ENCODE measurements around the gene CCDC187. TPM values are rescaled to one million over a fixed set of nuclear protein-coding genes. Genes with fewer than 3 reads are reported as not detected.

Gene CCDC187
- total RNA-seq, 1 experiment from 2014 or later = 0.04 TPM

- H3K36me3 Mint-ChIP-seq = no peaks in the 10 kb centered on the region
- peaks cover 3% of the 10 kb centered on the region for H3K4me1 Mint-ChIP-seq
- no peak for ATAC-seq
- no peak for DNase-seq (ENCODE audit: low spot score)
- no peaks in the 10 kb centered on the region for H3K27me3 Mint-ChIP-seq (ENCODE audit: low read depth)
- CTCF ChIA-PET = interaction anchor here (1.4 kb wide), 1 partner anchor 20 kb away, joined by 3 read pairs; no protein-coding TSS in a partner anchor
- TF ChIP-seq CTCF (IDR thresholded peaks at IDR 0.05) (no peak), GTF2I (CRISPR knock-in tag; conservative IDR thresholded peaks at IDR 0.05) (no peak), CREM (CRISPR knock-in tag; IDR thresholded peaks at IDR 0.05) (no peak), ATF3 (CRISPR knock-in tag; conservative IDR thresholded peaks at IDR 0.05) (no peak), ETV6 (CRISPR knock-in tag; IDR thresholded peaks at IDR 0.05) (no peak), SMAD4 (CRISPR knock-in tag; IDR thresholded peaks at IDR 0.05) (no peak), ZNF416 (CRISPR knock-in tag; IDR thresholded peaks at IDR 0.05) (no peak), NR1H2 (CRISPR knock-in tag; IDR thresholded peaks at IDR 0.05) (no peak), OVOL2 (CRISPR knock-in tag; IDR thresholded peaks at IDR 0.05; ENCODE audit: borderline replicate concordance) (no peak), JAZF1 (CRISPR knock-in tag; IDR thresholded peaks at IDR 0.05) (no peak), HMGXB4 (CRISPR knock-in tag; IDR thresholded peaks at IDR 0.05) (no peak), NFE2L1 (CRISPR knock-in tag; IDR thresholded peaks at IDR 0.05) (no peak), FOXJ3 (CRISPR knock-in tag; IDR thresholded peaks at IDR 0.05; ENCODE audit: borderline replicate concordance) (no peak), ERG (CRISPR knock-in tag; IDR thresholded peaks at IDR 0.05) (no peak), ZNF232 (CRISPR knock-in tag; IDR thresholded peaks at IDR 0.05) (no peak), ZNF425 (CRISPR knock-in tag; conservative IDR thresholded peaks at IDR 0.05) (no peak), ATF1 (CRISPR knock-in tag; IDR thresholded peaks at IDR 0.05) (no peak)
- TF ChIP-seq, protein P1, sequence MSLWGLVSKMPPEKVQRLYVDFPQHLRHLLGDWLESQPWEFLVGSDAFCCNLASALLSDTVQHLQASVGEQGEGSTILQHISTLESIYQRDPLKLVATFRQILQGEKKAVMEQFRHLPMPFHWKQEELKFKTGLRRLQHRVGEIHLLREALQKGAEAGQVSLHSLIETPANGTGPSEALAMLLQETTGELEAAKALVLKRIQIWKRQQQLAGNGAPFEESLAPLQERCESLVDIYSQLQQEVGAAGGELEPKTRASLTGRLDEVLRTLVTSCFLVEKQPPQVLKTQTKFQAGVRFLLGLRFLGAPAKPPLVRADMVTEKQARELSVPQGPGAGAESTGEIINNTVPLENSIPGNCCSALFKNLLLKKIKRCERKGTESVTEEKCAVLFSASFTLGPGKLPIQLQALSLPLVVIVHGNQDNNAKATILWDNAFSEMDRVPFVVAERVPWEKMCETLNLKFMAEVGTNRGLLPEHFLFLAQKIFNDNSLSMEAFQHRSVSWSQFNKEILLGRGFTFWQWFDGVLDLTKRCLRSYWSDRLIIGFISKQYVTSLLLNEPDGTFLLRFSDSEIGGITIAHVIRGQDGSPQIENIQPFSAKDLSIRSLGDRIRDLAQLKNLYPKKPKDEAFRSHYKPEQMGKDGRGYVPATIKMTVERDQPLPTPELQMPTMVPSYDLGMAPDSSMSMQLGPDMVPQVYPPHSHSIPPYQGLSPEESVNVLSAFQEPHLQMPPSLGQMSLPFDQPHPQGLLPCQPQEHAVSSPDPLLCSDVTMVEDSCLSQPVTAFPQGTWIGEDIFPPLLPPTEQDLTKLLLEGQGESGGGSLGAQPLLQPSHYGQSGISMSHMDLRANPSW (CRISPR knock-in tag; conservative IDR thresholded peaks at IDR 0.05; ENCODE audit: low read depth) = no peak
- TF ChIP-seq, protein P2, sequence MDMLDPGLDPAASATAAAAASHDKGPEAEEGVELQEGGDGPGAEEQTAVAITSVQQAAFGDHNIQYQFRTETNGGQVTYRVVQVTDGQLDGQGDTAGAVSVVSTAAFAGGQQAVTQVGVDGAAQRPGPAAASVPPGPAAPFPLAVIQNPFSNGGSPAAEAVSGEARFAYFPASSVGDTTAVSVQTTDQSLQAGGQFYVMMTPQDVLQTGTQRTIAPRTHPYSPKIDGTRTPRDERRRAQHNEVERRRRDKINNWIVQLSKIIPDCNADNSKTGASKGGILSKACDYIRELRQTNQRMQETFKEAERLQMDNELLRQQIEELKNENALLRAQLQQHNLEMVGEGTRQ (CRISPR knock-in tag; IDR thresholded peaks at IDR 0.05) = no peak
- TF ChIP-seq, protein P3, sequence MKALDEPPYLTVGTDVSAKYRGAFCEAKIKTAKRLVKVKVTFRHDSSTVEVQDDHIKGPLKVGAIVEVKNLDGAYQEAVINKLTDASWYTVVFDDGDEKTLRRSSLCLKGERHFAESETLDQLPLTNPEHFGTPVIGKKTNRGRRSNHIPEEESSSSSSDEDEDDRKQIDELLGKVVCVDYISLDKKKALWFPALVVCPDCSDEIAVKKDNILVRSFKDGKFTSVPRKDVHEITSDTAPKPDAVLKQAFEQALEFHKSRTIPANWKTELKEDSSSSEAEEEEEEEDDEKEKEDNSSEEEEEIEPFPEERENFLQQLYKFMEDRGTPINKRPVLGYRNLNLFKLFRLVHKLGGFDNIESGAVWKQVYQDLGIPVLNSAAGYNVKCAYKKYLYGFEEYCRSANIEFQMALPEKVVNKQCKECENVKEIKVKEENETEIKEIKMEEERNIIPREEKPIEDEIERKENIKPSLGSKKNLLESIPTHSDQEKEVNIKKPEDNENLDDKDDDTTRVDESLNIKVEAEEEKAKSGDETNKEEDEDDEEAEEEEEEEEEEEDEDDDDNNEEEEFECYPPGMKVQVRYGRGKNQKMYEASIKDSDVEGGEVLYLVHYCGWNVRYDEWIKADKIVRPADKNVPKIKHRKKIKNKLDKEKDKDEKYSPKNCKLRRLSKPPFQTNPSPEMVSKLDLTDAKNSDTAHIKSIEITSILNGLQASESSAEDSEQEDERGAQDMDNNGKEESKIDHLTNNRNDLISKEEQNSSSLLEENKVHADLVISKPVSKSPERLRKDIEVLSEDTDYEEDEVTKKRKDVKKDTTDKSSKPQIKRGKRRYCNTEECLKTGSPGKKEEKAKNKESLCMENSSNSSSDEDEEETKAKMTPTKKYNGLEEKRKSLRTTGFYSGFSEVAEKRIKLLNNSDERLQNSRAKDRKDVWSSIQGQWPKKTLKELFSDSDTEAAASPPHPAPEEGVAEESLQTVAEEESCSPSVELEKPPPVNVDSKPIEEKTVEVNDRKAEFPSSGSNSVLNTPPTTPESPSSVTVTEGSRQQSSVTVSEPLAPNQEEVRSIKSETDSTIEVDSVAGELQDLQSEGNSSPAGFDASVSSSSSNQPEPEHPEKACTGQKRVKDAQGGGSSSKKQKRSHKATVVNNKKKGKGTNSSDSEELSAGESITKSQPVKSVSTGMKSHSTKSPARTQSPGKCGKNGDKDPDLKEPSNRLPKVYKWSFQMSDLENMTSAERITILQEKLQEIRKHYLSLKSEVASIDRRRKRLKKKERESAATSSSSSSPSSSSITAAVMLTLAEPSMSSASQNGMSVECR (CRISPR knock-in tag; IDR thresholded peaks at IDR 0.05; ENCODE audit: borderline replicate concordance) = no peak
- H3K27ac Mint-ChIP-seq = no peak overlapping the region
- no peak overlapping the region for H3K4me3 Mint-ChIP-seq
- POLR2A ChIA-PET = no interaction called here
- H3K9me3 Mint-ChIP-seq = no peaks in the 10 kb centered on the region
Measured at GRCh38 chr9:136295542-136296433, 8.1 kb downstream of the CCDC187 start.
